Ascending aorta (tissue), 2 donors: Measurements from ENCODE around the gene LRSAM1. TPM values are rescaled to one million over a fixed set of nuclear protein-coding genes. Genes with fewer than 3 reads are reported as not detected.

Experiments used
- DNase-seq, 2 donors: peaks; one replicate each; pipeline ENCODE4 v3.0.0-alpha.2; 2019; ENCODE audit warnings: low spot score in 2 of 2
- H3K27ac ChIP-seq, 2 donors: fragments of 200-600 bp; sonication (generic); one replicate each; pipeline ENCODE4 v1.5.1; 2016 to 2017; ENCODE audit warnings: mild to moderate bottlenecking in 1 of 2
- H3K27me3 ChIP-seq: fragments of 200-600 bp; sonication (generic); one replicate; pipeline ENCODE4 v1.5.1; 2017
- H3K36me3 ChIP-seq, 2 donors: fragments of 200-600 bp; sonication (generic); one replicate each; pipeline ENCODE4 v1.5.1; 2016
- H3K4me1 ChIP-seq, 2 donors: fragments of 200-600 bp; sonication (generic); one replicate each; pipeline ENCODE4 v1.5.1; 2016 to 2017; ENCODE audit warnings: mild to moderate bottlenecking in 1 of 2
- H3K4me3 ChIP-seq, 2 donors: fragments of 200-600 bp; sonication (generic); one replicate each; pipeline ENCODE4 v1.5.1; 2016 to 2017; ENCODE audit warnings: mild to moderate bottlenecking in 1 of 2
- H3K9me3 ChIP-seq, 2 donors: fragments of 200-600 bp; sonication (generic); one replicate each; pipeline ENCODE4 v1.5.1; 2016
- CTCF ChIP-seq, 3 experiments: fragments of 200-600 bp in 2 of 3; fragments of 450-650 bp in 1 of 3; sonication (generic) in 2 of 3; IDR thresholded peaks; one replicate each; pipeline ENCODE4 v1.5.1; 2016 to 2019; ENCODE audit warnings: antibody characterized with exemption in 3 of 3, mild to moderate bottlenecking in 1 of 3, moderate library complexity in 1 of 3
- intact Hi-C: fragments of 100-400 bp; cut with DNase I; formaldehyde crosslinking; loops from one replicate; pipeline ENCODE4 v1.15.1; 2023
- total RNA-seq: library from RNA; depleted of rRNA; stranded (reverse); fragments of >200 nt; gene quantifications from one replicate; pipeline ENCODE4 v1.1.0, GENCODE V29; 2016

Gene LRSAM1
- total RNA-seq, 1 donor from 2014 or later = 22.8 TPM

DNA sequence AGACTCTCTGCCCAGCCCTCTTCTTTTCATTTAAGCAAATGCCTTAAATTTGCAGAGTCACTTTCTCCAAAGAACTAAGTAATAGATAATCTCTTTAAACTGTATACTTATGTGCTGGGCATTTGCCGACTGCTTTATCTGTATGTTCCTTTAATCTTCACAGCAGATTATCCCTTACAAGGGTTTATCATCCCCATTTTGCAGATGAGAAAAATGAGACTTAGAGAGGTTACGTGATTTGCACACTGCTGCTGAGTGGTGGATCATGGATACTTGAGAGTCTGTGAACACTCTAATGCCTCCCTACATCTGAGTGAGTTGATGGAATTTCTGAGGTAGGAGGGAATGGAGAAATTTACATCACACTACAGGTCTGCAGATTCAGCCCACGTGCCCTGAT is 23.0 kb upstream of the LRSAM1 start:
- intact Hi-C loops = no loop called here
- Histone ChIP-seq H3K9me3 (no peaks in the 10 kb centered on the region), H3K27me3 (no peaks in the 10 kb centered on the region), H3K4me1 (peaks cover 0 to 17% of the 10 kb centered on the region in 2 donors), H3K36me3 (peaks cover 28 to 36% of the 10 kb centered on the region in 2 donors), H3K4me3 (no peak overlapping the region), H3K27ac (no peak overlapping the region)
- no peak for DNase-seq
- TF ChIP-seq CTCF (IDR thresholded peaks at IDR 0.05) = no peak

DNA sequence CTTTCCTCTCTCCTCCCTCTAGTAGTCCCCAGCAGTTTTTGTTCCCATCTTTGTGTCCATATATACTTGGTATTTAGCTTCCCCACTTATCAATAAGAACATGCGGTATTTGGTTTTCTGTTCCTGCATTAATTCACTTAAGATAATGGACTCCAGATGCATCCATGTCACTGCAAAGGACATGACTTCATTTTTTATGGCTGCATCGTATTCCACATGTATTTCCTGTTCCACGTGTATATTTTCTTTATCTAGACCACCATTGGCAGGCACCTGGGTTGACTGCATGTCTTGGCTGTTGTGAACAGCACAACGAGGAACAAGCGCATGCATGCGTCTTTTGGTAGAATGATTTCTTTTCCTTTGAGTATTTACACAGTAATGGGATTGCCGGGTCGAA is 20.9 kb upstream of the LRSAM1 start:
- Histone ChIP-seq H3K4me3 (no peak overlapping the region), H3K9me3 (no peaks in the 10 kb centered on the region), H3K36me3 (peaks cover 47 to 57% of the 10 kb centered on the region in 2 donors), H3K27ac (no peak overlapping the region), H3K4me1 (peaks cover 0 to 9% of the 10 kb centered on the region in 2 donors), H3K27me3 (no peaks in the 10 kb centered on the region)
- no peak for TF ChIP-seq CTCF (IDR thresholded peaks at IDR 0.05)
- no peak for DNase-seq
- intact Hi-C loops = no loop called here

- no peak overlapping the region for H3K4me3 ChIP-seq
- intact Hi-C loops = loop anchor here (2.0 kb wide), 1 partner anchor 29 kb away; no protein-coding TSS in a partner anchor
- no peaks in the 10 kb centered on the region for H3K4me1 ChIP-seq
- TF ChIP-seq CTCF (IDR thresholded peaks at IDR 0.05) = no peak
- no peaks in the 10 kb centered on the region for H3K27me3 ChIP-seq
- H3K9me3 ChIP-seq = no peaks in the 10 kb centered on the region
- DNase-seq = peak in 1 of 2 donors; percentile 42
- H3K27ac ChIP-seq = no peak overlapping the region
- peaks cover 89 to 96% of the 10 kb centered on the region in 2 donors for H3K36me3 ChIP-seq
These were observed 13.6 kb upstream of the LRSAM1 start for GRCh38 chr9:127437497-127438264.

DNA sequence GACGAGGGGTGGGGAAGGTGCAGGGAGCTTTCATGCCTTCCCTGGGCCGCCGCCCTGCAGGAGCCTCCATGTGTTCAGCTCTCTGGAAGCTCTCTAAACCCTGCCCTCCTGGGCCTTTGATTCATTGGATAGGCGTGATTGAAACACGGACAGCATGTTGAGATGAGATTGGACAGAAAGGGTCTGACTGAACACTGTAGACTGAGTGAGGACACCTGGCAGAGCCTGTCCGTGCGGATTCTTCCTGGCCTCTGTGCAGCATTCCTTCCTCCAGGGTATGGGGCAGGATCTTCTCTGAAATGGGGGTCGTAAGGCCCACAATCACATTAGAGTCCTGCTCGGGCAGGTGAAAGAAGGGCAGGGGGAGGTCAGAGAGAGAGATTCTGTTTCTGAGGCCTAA is 12.9 kb upstream of the LRSAM1 start:
- H3K4me1 ChIP-seq = no peaks in the 10 kb centered on the region
- intact Hi-C loops = no loop called here
- H3K36me3 ChIP-seq = peaks cover 91 to 98% of the 10 kb centered on the region in 2 donors
- no peak overlapping the region for H3K4me3 ChIP-seq
- no peak overlapping the region for H3K27ac ChIP-seq
- peak in 1 of 2 donors; percentile 49 for DNase-seq
- no peaks in the 10 kb centered on the region for H3K27me3 ChIP-seq
- no peaks in the 10 kb centered on the region for H3K9me3 ChIP-seq
- TF ChIP-seq CTCF (IDR thresholded peaks at IDR 0.05) = no peak

- intact Hi-C loops = no loop called here
These were observed 6.9 kb upstream of the LRSAM1 start for GRCh38 chr9:127444283-127444920.

More at GRCh38 chr9:127444283-127444920, 6.9 kb upstream of the LRSAM1 start:
- Histone ChIP-seq H3K4me1 (peaks cover 0 to 2% of the 10 kb centered on the region in 2 donors), H3K27me3 (no peaks in the 10 kb centered on the region), H3K4me3 (no peak overlapping the region), H3K27ac (peak overlapping the region in 1 of 2 donors; percentile 7), H3K36me3 (peaks cover 83 to 99% of the 10 kb centered on the region in 2 donors), H3K9me3 (no peaks in the 10 kb centered on the region)
- DNase-seq = no peak
- no peak for TF ChIP-seq CTCF (IDR thresholded peaks at IDR 0.05)
